KOPT-K1 (cell line): ENCODE data around the gene TBL2.
"Not testable (repeated sequence)": the region's sequence is repeated elsewhere in the genome, so short reads cannot be mapped to it uniquely, and the experiment has no call there.

ENCODE experiments used
- H3K27ac ChIP-seq: fragments of 200-600 bp; sonication (generic); 2 replicates; pipeline ENCODE4 v1.5.1; 2016; ENCODE audit warnings: antibody characterized with exemption, mild to moderate bottlenecking, low read depth, low read length; ENCODE audit not compliant: poor library complexity, severe bottlenecking
- H3K36me3 ChIP-seq: fragments of 200-600 bp; sonication (generic); 2 replicates; pipeline ENCODE4 v1.5.1; 2017; ENCODE audit warnings: antibody characterized with exemption, mild to moderate bottlenecking, low read length, moderate library complexity; ENCODE audit not compliant: insufficient read depth
- H3K9me3 ChIP-seq: fragments of 200-600 bp; sonication (generic); 2 replicates; pipeline ENCODE4 v1.5.1; 2017; ENCODE audit warnings: antibody characterized with exemption, low read length, mild to moderate bottlenecking; ENCODE audit not compliant: insufficient read depth, poor library complexity, severe bottlenecking

TBL2 gene

GRCh38 chr7:73567140-73567539 is 11.2 kb downstream of the TBL2 start:
- no peaks in the 10 kb centered on the region for H3K9me3 ChIP-seq
- H3K27ac ChIP-seq, result peak overlapping the region; percentile 37
- H3K36me3 ChIP-seq, result peaks cover 41% of the 10 kb centered on the region

DNA sequence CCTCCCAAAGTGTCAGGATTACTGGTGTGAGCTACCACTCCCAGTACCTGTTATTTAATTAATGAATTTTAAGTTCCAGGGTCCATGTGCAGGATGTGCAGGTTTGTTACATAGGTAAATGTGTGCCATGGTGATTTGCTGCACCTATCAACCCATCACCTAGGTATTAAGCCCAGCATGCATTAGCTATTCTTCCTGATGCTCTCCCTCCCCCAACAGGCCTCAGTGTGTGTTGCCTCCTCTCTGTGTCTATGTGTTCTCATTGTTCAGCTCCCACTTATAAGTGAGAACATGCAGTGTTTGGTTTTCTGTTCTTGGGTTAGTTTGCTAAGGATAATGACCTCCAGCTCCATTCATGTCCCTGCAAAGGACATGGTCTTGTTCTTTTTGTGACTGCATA is 11.9 kb downstream of the TBL2 start:
- peak overlapping the region; percentile 54 for H3K27ac ChIP-seq
- not testable (repeated sequence) for H3K9me3 ChIP-seq
- peaks cover 34% of the 10 kb centered on the region for H3K36me3 ChIP-seq

DNA sequence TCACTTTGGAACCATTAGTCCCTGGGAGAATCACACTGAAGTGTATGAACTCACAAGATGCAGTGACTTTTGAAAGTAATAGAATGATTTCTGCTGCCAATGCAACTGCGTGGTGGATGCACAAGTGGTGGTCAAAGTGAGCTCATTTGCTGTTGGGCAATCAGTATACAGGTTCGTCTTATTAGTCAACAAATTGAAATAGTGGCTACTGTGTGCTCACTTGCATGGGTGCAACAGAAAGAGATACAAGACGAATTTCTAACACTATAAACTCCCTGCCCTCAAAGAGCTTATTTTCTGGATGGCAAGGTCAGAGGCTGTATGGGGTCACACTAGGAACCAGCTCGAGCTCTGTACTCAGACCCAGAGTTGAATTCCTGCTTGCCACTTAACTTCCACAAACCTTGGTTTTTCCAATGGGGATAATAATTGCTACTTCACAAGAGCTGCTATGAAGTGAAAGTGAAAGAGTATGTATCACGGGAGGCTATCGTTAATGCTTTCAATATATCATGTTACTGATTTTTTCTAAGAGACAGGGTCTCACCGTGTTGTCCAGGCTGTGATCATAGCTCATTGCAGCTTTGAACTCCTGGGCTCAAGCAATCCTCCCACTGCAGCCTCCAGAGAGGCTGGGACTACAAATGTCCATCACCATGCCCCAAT is 12.6 kb downstream of the TBL2 start:
- peaks cover 28% of the 10 kb centered on the region for H3K36me3 ChIP-seq
- peak overlapping the region; percentile 54 for H3K27ac ChIP-seq
- no peaks in the 10 kb centered on the region for H3K9me3 ChIP-seq

DNA sequence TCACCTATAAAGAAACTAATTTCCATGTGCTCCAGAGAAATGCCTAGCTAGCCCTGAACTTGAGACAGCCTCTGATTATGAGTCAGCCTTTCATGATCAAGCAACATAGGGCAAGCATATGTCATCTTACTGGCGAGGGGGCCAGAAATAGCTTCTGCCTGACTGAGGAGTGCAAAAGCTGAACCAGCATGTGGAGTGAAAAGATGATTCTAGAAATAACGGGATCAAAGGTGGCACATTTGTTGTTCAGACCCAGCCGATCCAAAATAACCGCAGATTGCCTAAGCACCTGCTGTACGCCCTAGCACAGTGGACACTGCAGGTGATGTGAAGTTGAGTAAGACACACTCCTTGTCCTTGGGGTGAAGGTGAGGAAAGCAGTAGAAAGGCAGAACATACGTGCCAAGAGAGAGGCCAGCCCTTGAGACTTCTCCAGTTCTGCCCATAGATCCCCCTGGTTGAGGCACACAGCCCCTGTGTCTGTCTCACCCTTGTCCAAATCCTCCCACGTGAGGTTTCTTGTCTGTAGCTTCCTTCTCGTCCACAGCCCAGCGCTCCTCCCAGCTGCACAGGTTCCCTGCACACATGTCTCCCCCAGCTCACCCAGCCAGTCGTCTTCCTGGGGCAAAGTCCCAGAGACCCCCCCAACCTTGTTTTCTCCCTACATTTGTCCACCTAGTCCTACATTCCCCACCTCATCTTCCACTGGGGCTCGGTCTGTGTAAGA is 18.1 kb downstream of the TBL2 start:
- Histone ChIP-seq H3K9me3 (no peaks in the 10 kb centered on the region), H3K27ac (no peak overlapping the region), H3K36me3 (peaks cover 7% of the 10 kb centered on the region)

DNA sequence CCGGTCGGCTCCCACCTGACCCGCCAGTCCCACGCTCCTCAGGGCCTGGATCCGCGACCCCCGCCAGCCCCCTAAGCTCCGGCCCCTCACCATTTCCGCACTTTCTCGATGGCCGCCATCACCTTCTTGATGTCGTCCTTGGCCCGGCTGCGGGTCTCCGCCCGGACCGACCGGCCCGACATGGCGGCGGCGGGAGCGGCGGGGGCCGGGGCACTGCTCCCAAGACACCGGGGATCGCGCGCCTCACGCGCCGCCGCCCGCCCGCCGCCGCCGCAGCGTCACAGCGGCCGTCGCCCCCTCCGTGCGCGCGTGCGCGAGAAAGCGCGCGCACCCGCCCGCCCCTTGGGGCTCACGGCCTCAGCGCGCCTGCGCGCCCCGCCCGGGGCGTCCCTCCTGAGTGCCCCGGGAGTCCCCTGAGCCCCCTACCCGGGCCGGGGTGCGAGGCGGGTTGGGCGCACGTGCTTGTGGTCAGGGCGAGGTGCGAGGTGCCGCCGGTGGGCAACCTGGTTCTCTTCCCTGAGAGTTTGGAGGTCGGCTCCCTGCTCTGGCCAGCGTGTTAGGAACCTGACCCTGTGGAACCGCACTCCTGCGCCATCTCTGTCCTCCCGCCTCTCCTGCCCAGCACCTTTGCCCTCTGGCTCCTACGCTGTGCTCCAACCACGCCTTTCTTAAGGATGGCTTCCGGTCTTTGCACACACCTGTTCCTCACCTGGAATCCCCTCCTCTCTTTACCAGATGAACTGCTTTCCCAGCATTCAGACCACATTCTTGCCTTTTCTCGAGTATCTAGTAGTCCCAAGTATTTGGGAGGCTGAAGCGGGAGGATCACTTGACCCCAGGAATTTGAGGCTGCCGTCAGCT is 20.8 kb downstream of the TBL2 start, which contains the start of gene BCL7B:
BCL7B (minus strand) TSS at position 294 of the 861 bp plus-strand sequence; CDS start at position 182, 112 bp downstream.
- Histone ChIP-seq H3K36me3 (peaks cover 34% of the 10 kb centered on the region), H3K27ac (peak within 1 kb of the TSS; percentile 98), H3K9me3 (no peaks in the 10 kb centered on the region)

DNA sequence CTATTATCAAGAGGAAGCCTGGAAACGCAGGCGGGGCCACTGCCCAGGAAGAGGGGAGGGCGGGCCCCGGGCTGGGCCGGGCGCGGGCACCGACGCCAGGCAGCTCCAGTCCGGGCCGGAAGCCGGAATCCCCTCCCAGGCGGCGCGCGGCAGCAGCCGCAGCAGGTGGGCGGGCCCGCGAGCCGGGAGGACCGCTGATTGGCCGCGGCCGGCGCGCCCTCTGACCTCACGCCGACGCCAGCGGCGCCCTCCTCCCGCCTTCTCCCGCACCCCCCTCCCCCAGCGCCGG is 21.3 kb downstream of the TBL2 start:
- peaks cover 40% of the 10 kb centered on the region for H3K36me3 ChIP-seq
- H3K27ac ChIP-seq, result peak overlapping the region; percentile 98
- H3K9me3 ChIP-seq, result no peaks in the 10 kb centered on the region

- peaks cover 46% of the 10 kb centered on the region for H3K36me3 ChIP-seq
- H3K27ac ChIP-seq, result peak overlapping the region; percentile 98
- H3K9me3 ChIP-seq, result no peaks in the 10 kb centered on the region
Observed at GRCh38 chr7:73556208-73557107, 21.9 kb downstream of the TBL2 start.

- H3K27ac ChIP-seq, result no peak overlapping the region
- H3K9me3 ChIP-seq, result no peaks in the 10 kb centered on the region
- peaks cover 55% of the 10 kb centered on the region for H3K36me3 ChIP-seq
Observed at GRCh38 chr7:73555411-73555982, 22.9 kb downstream of the TBL2 start.

- H3K36me3 ChIP-seq, result peaks cover 98% of the 10 kb centered on the region
- not testable (repeated sequence) for H3K27ac ChIP-seq, H3K9me3 ChIP-seq
Observed at GRCh38 chr7:73550093-73550492, 28.3 kb downstream of the TBL2 start.

GRCh38 chr7:73549176-73549575 is 29.2 kb downstream of the TBL2 start:
- Histone ChIP-seq H3K27ac (no peak overlapping the region), H3K9me3 (no peaks in the 10 kb centered on the region), H3K36me3 (peaks cover 97% of the 10 kb centered on the region)

GRCh38 chr7:73547841-73548240 is 30.5 kb downstream of the TBL2 start:
- H3K9me3 ChIP-seq, result no peaks in the 10 kb centered on the region
- H3K27ac ChIP-seq, result no peak overlapping the region
- peaks cover 96% of the 10 kb centered on the region for H3K36me3 ChIP-seq

GRCh38 chr7:73544678-73545077 is 33.7 kb downstream of the TBL2 start:
- peaks cover 95% of the 10 kb centered on the region for H3K36me3 ChIP-seq
- H3K9me3 ChIP-seq, result no peaks in the 10 kb centered on the region
- no peak overlapping the region for H3K27ac ChIP-seq

DNA sequence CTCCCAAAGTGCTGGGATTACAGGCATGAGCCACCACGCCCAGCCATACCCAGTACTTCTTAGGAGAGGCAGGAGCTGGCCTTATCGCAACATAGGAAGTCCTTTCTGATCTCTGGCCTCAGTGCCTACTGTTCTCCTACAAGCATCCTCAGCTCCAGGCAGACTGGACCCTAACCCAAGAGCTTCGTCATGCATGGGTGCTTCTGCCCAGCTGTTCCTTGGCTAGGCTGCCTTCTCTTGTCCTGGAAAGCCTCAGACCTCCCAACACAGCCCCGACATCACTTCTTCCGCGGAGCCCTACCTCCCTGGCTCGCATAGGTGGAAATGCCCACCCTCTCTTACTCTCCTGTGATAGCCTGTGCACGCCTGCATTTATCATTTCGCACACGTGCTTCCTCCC is 36.7 kb downstream of the TBL2 start:
- H3K36me3 ChIP-seq, result peaks cover 95% of the 10 kb centered on the region
- H3K27ac ChIP-seq, result no peak overlapping the region
- no peaks in the 10 kb centered on the region for H3K9me3 ChIP-seq

- H3K27ac ChIP-seq, result no peak overlapping the region
- H3K9me3 ChIP-seq, result no peaks in the 10 kb centered on the region
- H3K36me3 ChIP-seq, result peaks cover 97% of the 10 kb centered on the region
Observed at GRCh38 chr7:73539709-73540108, 38.7 kb downstream of the TBL2 start.
